ENCODE data around the gene DNAJC1.
"Not testable (repeated sequence)": the region's sequence is repeated elsewhere in the genome, so short reads cannot be mapped to it uniquely, and the experiment has no call there.

Gene DNAJC1

DNA sequence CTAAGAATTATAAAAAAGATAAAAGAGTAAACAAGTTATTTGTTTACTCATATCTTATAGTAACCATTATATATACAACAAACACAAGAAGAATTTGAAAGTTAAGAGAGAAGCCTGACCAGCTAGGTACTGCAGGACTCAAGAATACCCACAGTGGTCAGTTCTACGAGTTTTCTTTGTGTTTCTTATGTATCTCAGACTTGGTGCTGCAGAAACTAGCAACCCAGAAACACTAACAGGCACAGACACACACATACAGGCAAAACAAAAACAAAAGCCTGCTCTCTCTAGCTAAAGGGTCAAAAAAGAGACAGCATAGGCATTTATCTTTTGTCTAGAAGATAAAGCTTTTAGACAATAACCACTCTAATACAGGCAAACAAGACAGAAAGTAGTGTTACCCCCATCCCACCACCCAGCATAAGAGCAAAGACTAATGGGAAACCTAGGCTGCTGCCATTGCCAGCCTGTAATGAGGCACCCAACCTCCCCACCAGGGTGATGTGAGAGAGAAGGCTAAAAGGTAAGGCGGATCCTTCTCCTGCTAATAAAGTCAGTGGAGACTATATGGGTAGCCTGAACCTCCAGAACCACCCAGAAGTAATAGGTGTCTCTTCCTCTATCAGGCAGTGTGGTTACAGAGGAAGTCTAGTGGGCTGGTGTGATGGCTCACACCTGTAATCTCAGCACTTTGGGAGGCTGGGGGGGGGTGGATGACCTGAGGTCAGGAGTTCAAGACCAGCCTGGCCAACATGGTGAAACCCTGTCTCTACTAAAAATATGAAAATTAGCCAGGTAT is 113.9 kb downstream of the DNAJC1 start:
- Mint-ChIP-seq H3K36me3 (ENCODE audit: low read depth) (peaks cover 25% of the 10 kb centered on the region), H3K4me1 (ENCODE audit: low read depth) (peaks cover 27% of the 10 kb centered on the region), H3K27ac (no peak overlapping the region), H3K9me3 (peaks cover 55% of the 10 kb centered on the region), H3K27me3 (ENCODE audit: low read depth) (no peaks in the 10 kb centered on the region), H3K4me3 (no peak overlapping the region)
- no peak for DNase-seq (ENCODE audit: low spot score)

DNA sequence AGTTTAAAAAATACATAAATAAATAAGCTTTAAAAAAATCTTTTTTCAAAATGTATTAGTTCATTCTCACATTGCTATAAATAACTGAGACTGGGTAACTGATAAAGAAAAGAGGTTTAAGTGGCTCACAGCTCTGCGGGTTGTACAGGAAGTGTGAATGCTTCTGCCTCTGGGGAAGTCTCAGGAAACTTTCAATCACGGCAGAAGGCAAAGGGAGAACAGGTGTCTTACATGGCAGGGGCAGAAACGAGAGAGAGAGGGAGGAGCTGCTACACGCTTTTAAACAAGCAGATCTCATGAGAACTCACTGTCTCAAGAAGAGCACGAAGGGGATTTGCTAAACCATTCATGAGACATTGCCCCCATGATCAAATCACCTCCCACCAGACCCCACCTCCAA is 114.6 kb downstream of the DNAJC1 start:
- DNase-seq (ENCODE audit: low spot score), result peak; percentile 6
- peaks cover 27% of the 10 kb centered on the region for H3K4me1 Mint-ChIP-seq (ENCODE audit: low read depth)

DNA sequence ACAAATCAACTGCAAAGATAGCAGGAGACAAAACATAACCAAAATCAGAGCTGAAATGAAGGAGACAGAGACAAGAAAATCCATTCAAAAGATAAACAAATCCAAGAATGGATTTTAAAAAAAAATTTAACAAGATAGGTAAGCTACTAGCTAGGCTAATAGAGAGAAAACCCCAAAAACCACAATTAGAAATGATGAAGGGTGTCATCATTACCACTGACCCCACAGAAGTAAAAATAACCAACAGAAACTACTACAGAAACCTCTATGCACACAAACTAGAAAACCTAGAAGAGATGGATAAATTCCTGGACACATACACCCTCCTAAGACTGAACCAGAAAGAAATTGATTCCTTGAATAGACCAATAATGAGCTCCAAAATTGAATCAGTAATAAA is 117.6 kb downstream of the DNAJC1 start:
- H3K4me1 Mint-ChIP-seq (ENCODE audit: low read depth), result peaks cover 20% of the 10 kb centered on the region
- no peaks in the 10 kb centered on the region for H3K27me3 Mint-ChIP-seq (ENCODE audit: low read depth)

More for the DNA sequence above, 114.6 kb downstream of the DNAJC1 start:
- Mint-ChIP-seq H3K4me3 (no peak overlapping the region), H3K27me3 (ENCODE audit: low read depth) (no peaks in the 10 kb centered on the region), H3K27ac (peak overlapping the region; percentile 58), H3K36me3 (ENCODE audit: low read depth) (peaks cover 23% of the 10 kb centered on the region), H3K9me3 (peaks cover 52% of the 10 kb centered on the region)

DNA sequence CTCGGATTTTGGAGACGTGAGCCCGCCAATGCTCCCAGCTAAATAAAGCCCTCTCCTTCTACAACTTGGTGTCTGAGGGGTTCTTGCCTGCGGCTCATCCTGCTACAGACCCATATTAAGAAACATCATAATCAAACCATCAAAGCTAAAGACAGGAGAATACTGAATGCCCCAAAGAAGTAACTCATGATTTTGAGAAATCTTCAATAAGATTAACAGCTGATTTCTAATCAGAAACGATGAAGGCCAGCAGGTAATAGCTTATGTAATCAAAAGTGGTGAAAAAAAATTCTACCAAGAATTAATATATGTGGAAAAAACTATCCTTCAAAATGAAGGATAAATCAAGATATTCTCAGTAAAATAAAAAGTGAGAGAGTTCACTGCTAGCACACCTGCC is 130.3 kb downstream of the DNAJC1 start:
- DNase-seq (ENCODE audit: low spot score), result no peak
- H3K27me3 Mint-ChIP-seq (ENCODE audit: low read depth), result no peaks in the 10 kb centered on the region
- H3K27ac Mint-ChIP-seq, result no peak overlapping the region
- H3K4me3 Mint-ChIP-seq, result no peak overlapping the region
- H3K9me3 Mint-ChIP-seq, result peaks cover 14% of the 10 kb centered on the region
- peaks cover 18% of the 10 kb centered on the region for H3K36me3 Mint-ChIP-seq (ENCODE audit: low read depth)
- no peaks in the 10 kb centered on the region for H3K4me1 Mint-ChIP-seq (ENCODE audit: low read depth)

More for the DNA sequence above, 117.6 kb downstream of the DNAJC1 start:
- Mint-ChIP-seq H3K9me3 (peaks cover 34% of the 10 kb centered on the region), H3K36me3 (ENCODE audit: low read depth) (peaks cover 22% of the 10 kb centered on the region), H3K4me3 (no peak overlapping the region), H3K27ac (no peak overlapping the region)
- no peak for DNase-seq (ENCODE audit: low spot score)

DNA sequence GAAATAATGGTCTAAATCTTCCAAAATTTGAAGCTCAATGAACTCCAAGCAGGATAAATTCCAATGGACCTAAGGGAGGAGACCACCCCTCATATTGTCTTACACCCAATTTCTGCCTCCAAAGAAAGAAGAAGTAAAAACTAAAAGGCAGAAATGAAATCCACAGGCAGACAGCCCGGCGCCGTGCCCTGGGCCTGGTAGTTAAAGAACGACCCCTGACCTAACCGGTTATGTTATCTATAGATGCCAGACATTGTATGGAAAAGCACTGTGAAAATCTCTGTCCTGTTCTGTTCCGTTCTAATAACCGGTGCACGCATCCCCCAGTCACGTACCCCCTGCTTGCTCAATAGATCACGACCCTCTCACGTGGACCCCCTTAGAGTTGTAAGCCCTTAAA is 130.8 kb downstream of the DNAJC1 start:
- H3K27ac Mint-ChIP-seq; H3K4me3 Mint-ChIP-seq; H3K27me3 Mint-ChIP-seq (ENCODE audit: low read depth); DNase-seq (ENCODE audit: low spot score); H3K4me1 Mint-ChIP-seq (ENCODE audit: low read depth): not testable (repeated sequence)
- peaks cover 18% of the 10 kb centered on the region for H3K36me3 Mint-ChIP-seq (ENCODE audit: low read depth)
- peaks cover 14% of the 10 kb centered on the region for H3K9me3 Mint-ChIP-seq

DNA sequence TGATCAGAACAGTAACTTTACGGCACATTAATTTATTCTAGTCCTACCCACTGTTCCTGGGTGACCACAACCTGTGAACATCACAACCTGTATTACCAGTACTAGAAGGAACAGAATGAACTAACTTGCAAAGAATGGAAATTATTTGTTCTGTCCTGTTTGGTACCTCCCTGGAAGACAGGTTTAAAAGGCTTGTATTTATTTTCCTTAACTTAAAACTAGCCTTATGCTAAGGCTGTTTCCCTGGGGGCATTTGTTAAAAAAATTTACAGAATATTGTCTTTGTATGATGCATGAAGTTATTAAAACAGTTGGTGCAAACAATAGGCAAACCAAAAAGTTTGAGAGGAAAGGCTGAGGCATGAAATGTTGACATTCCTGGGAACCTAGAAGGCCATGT is 132.7 kb downstream of the DNAJC1 start:
- no peaks in the 10 kb centered on the region for H3K27me3 Mint-ChIP-seq (ENCODE audit: low read depth)
- H3K9me3 Mint-ChIP-seq, result peaks cover 18% of the 10 kb centered on the region
- H3K27ac Mint-ChIP-seq, result no peak overlapping the region
- H3K36me3 Mint-ChIP-seq (ENCODE audit: low read depth), result peaks cover 18% of the 10 kb centered on the region
- no peaks in the 10 kb centered on the region for H3K4me1 Mint-ChIP-seq (ENCODE audit: low read depth)
- no peak for DNase-seq (ENCODE audit: low spot score)
- no peak overlapping the region for H3K4me3 Mint-ChIP-seq

DNA sequence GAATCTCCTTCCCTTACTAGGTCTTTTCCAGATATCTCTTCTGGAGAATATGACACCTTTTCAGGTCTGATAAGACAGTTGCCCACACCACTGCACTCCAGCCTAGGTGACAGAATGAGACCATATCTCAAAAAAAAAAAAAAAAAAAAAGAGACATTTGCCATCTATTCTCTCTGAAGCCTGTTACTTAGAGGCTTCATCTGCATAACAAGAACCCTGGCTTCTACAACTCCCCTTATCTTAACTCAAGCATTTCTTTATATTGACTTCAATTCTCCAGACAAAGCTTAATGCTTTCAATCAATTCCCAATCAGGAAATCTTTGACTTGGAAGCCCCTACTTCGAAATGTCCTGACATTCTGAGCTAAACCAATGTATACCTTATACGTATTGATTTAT is 134.4 kb downstream of the DNAJC1 start:
- H3K9me3 Mint-ChIP-seq, result peaks cover 15% of the 10 kb centered on the region
- not testable (repeated sequence) for H3K4me3 Mint-ChIP-seq; H3K36me3 Mint-ChIP-seq (ENCODE audit: low read depth)

DNA sequence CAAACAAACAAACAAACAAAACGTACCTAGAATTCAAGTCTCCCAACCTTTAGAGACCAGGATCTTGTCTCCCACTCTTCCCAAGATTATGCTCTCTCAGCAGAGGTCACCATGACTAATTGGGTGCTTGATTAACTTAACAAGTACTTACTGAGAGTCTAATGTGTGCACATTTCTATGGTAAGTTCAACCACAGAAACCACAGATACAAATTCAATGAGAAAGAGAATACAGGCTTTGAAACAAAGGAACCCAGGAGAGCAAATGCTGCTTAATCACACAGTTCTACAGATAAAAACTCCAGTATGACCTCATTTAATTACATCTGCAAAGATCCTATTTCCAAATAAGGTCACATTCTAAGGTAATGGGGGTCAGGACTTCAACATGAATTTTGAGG is 142.8 kb downstream of the DNAJC1 start:
- DNase-seq (ENCODE audit: low spot score), result no peak
- H3K36me3 Mint-ChIP-seq (ENCODE audit: low read depth), result peaks cover 2% of the 10 kb centered on the region
- no peaks in the 10 kb centered on the region for H3K9me3 Mint-ChIP-seq
- H3K4me1 Mint-ChIP-seq (ENCODE audit: low read depth), result peaks cover 4% of the 10 kb centered on the region
- H3K4me3 Mint-ChIP-seq, result no peak overlapping the region
- no peak overlapping the region for H3K27ac Mint-ChIP-seq
- no peaks in the 10 kb centered on the region for H3K27me3 Mint-ChIP-seq (ENCODE audit: low read depth)

More for the DNA sequence above, 134.4 kb downstream of the DNAJC1 start:
- not testable (repeated sequence) for H3K4me1 Mint-ChIP-seq (ENCODE audit: low read depth); H3K27ac Mint-ChIP-seq; H3K27me3 Mint-ChIP-seq (ENCODE audit: low read depth); DNase-seq (ENCODE audit: low spot score)

DNA sequence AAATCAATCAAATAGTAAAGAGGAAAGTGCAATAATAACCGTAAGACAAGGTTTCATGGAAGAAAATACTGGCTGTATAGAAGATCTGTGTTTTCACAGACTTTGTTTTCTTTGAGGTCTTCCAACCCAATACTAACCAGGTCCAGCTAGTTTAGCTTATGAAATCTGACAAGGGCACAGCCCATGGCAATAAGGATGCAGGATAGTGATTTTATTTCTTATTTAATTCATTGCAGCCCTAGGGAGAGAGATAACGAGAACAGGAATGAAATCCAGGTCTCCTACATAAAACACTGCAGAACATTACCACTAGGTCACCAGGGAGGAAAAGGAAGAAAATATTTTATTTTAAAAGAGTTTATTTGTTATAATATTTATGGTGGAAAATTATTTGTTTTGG is 145.1 kb downstream of the DNAJC1 start:
- Mint-ChIP-seq H3K27ac (no peak overlapping the region), H3K27me3 (ENCODE audit: low read depth) (no peaks in the 10 kb centered on the region), H3K4me3 (no peak overlapping the region), H3K9me3 (no peaks in the 10 kb centered on the region), H3K36me3 (ENCODE audit: low read depth) (peaks cover 3% of the 10 kb centered on the region), H3K4me1 (ENCODE audit: low read depth) (peaks cover 4% of the 10 kb centered on the region)
- no peak for DNase-seq (ENCODE audit: low spot score)

DNA sequence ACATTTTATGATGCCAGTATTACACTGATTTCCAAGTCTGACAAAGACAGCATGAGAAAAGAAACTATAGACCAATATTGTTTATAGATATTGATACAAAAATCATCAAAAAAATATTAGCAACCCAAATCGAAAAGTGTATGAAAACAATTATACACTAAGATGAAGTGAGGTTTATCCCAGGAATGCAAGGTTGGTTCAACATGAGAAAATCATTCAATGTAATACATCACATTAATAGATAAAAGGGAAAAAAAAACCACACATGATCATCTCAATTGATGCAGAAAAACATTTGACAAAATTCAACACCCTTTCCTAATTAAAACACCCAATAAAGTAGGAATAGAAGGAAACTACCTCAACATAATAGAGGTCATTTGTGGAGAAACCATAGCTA is 153.9 kb downstream of the DNAJC1 start:
- H3K27me3 Mint-ChIP-seq (ENCODE audit: low read depth), result no peaks in the 10 kb centered on the region
- peaks cover 9% of the 10 kb centered on the region for H3K36me3 Mint-ChIP-seq (ENCODE audit: low read depth)
- no peak overlapping the region for H3K27ac Mint-ChIP-seq
- no peak for DNase-seq (ENCODE audit: low spot score)
- no peaks in the 10 kb centered on the region for H3K4me1 Mint-ChIP-seq (ENCODE audit: low read depth)
- H3K4me3 Mint-ChIP-seq, result no peak overlapping the region
- H3K9me3 Mint-ChIP-seq, result peaks cover 34% of the 10 kb centered on the region

DNA sequence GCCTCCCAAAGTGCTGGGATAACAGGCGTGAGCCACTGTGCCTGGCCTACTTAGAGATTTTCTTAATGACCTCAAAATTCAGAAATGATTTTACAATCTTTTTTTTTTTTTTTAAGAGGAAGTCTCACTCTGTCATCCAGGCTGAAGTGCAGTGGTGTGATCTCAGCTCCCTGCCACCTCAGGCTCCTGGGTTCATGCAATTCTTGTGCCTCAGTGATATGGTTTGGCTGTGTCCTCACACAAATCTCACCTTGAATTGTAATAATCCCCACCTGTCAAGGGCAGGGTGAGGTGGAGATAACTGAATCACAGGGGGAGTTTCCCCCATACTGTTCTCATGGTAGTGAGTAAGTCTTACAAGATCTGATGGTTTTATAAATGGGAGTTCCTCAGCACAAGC is 159.9 kb downstream of the DNAJC1 start:
- H3K9me3 Mint-ChIP-seq, result peaks cover 29% of the 10 kb centered on the region
- no peaks in the 10 kb centered on the region for H3K4me1 Mint-ChIP-seq (ENCODE audit: low read depth)
- H3K36me3 Mint-ChIP-seq (ENCODE audit: low read depth), result peaks cover 6% of the 10 kb centered on the region
- H3K4me3 Mint-ChIP-seq, result no peak overlapping the region
- H3K27ac Mint-ChIP-seq, result no peak overlapping the region
- no peak for DNase-seq (ENCODE audit: low spot score)
- H3K27me3 Mint-ChIP-seq (ENCODE audit: low read depth), result no peaks in the 10 kb centered on the region

DNA sequence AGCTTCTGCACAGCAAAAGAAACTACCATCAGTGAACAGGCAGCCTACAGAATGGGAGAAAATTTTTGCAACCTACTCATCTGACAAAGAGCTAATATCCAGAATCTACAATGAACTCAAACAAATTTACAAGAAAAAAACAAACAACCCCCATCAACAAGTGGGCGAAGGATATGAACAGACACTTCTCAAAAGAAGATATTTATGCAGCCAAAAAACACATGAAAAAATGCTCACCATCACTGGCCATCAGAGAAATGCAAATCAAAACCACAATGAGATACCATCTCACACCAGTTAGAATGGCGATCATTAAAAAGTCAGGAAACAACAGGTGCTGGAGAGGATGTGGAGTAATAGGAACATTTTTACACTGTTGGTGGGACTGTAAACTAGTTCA is 162.3 kb downstream of the DNAJC1 start:
- H3K4me3 Mint-ChIP-seq; DNase-seq (ENCODE audit: low spot score); H3K27ac Mint-ChIP-seq; H3K4me1 Mint-ChIP-seq (ENCODE audit: low read depth); H3K36me3 Mint-ChIP-seq (ENCODE audit: low read depth); H3K27me3 Mint-ChIP-seq (ENCODE audit: low read depth): not testable (repeated sequence)
- H3K9me3 Mint-ChIP-seq, result peaks cover 22% of the 10 kb centered on the region

DNA sequence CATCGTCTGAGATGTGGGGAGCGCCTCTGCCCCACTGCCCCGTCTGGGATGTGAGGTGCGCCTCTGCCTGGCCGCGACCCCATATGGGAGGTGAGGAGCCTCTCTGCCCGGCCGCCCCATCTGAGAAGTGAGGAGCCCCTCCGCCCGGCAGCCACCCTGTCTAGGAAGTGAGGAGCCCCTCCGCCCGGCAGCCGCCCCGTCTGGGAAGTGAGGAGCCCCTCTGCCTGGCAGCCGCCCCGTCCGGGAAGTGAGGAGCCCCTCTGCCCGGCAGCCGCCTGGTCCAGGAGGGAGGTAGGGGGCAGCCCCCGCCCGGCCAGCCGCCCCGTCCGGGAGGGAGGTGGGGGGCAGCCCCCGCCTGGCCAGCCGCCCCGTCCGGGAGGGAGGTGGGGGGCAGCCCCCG is 166.0 kb downstream of the DNAJC1 start:
- not testable (repeated sequence) for H3K4me3 Mint-ChIP-seq; H3K4me1 Mint-ChIP-seq (ENCODE audit: low read depth); DNase-seq (ENCODE audit: low spot score); H3K27me3 Mint-ChIP-seq (ENCODE audit: low read depth); H3K27ac Mint-ChIP-seq
- Mint-ChIP-seq H3K9me3 (peaks cover 40% of the 10 kb centered on the region), H3K36me3 (ENCODE audit: low read depth) (peaks cover 11% of the 10 kb centered on the region)

DNA sequence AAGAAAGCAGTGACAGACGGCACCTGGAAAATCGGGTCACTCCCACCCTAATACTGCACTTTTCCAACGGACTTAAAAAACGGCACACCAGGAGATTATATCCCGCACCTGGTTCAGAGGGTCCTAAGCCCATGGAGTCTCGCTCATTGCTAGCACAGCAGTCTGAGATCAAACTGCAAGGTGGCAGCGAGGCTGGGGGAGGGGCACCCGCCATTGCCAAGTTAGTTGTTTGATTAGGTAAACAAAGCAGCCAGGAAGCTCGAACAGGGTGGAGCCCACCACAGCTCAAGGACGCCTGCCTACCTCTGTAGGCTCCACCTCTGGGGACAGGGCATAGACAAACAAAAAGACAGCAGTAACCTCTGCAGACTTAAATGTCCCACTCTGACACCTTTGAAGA is 169.0 kb downstream of the DNAJC1 start:
- peaks cover 50% of the 10 kb centered on the region for H3K9me3 Mint-ChIP-seq
- H3K4me3 Mint-ChIP-seq; H3K27ac Mint-ChIP-seq; DNase-seq (ENCODE audit: low spot score); H3K4me1 Mint-ChIP-seq (ENCODE audit: low read depth); H3K27me3 Mint-ChIP-seq (ENCODE audit: low read depth): not testable (repeated sequence)
- H3K36me3 Mint-ChIP-seq (ENCODE audit: low read depth), result peaks cover 19% of the 10 kb centered on the region

DNA sequence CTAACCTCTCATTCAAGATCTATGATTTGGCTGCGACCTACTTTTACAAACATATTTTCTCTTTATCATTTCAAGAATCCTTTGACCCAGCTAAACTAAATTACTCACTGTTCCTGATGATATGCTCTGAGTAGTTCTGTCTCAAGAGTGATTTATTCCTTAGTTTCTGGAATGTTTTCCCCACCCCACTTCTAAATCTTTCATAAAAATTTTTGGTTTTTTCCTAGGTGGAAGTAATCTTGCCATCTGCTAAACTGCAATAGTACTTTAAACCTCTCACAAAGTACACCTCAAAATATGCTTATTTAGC is 170.8 kb downstream of the DNAJC1 start:
- Mint-ChIP-seq H3K9me3 (peaks cover 52% of the 10 kb centered on the region), H3K4me3 (no peak overlapping the region), H3K27ac (no peak overlapping the region)

More for the DNA sequence above, 170.8 kb downstream of the DNAJC1 start:
- H3K27me3 Mint-ChIP-seq (ENCODE audit: low read depth), result no peaks in the 10 kb centered on the region
- H3K4me1 Mint-ChIP-seq (ENCODE audit: low read depth), result peaks cover 2% of the 10 kb centered on the region
- peaks cover 17% of the 10 kb centered on the region for H3K36me3 Mint-ChIP-seq (ENCODE audit: low read depth)
- DNase-seq (ENCODE audit: low spot score), result no peak
